Activated naive CD8-positive, alpha-beta T cell treated with anti-CD3 and anti-CD28 coated beads, Interleukin-2, amount 50 U/mL, for 24 hours (primary cell): ENCODE results near the gene EPS8L2.
"Not testable (repeated sequence)": the region's sequence is repeated elsewhere in the genome, so short reads cannot be mapped to it uniquely, and the experiment has no call there.

ENCODE experiments used
- ATAC-seq: fragments of 150-1000 bp; cut with Tn5 transposase; one replicate; pipeline ENCODE4 v1.10.0; 2021
- DNase-seq: peaks from one replicate; pipeline ENCODE4 v3.0.0; 2021
- H3K27ac Mint-ChIP-seq: one replicate; pipeline ENCODE4 v1.8.0; 2021; ENCODE audit warnings: mild to moderate bottlenecking, mixed read lengths
- H3K27me3 Mint-ChIP-seq: one replicate; pipeline ENCODE4 v1.8.0; 2021; ENCODE audit warnings: mixed read lengths
- H3K36me3 Mint-ChIP-seq: one replicate; pipeline ENCODE4 v1.8.0; 2021; ENCODE audit warnings: low read depth, mixed read lengths
- H3K4me1 Mint-ChIP-seq: one replicate; pipeline ENCODE4 v1.8.0; 2021; ENCODE audit warnings: mixed read lengths
- H3K4me3 Mint-ChIP-seq: one replicate; pipeline ENCODE4 v1.8.0; 2021; ENCODE audit warnings: mild to moderate bottlenecking, moderate library complexity, mixed read lengths
- H3K9me3 Mint-ChIP-seq: one replicate; pipeline ENCODE4 v1.8.0; 2021; ENCODE audit warnings: mixed read lengths

Gene EPS8L2

GRCh38 chr11:722346-722811 is 16.3 kb downstream of the EPS8L2 start:
- H3K9me3 Mint-ChIP-seq = no peaks in the 10 kb centered on the region
- no peak for ATAC-seq
- no peak overlapping the region for H3K27ac Mint-ChIP-seq
- peaks cover 23% of the 10 kb centered on the region for H3K4me1 Mint-ChIP-seq
- no peaks in the 10 kb centered on the region for H3K36me3 Mint-ChIP-seq
- peaks cover 27% of the 10 kb centered on the region for H3K27me3 Mint-ChIP-seq
- no peak for DNase-seq
- H3K4me3 Mint-ChIP-seq = no peak overlapping the region

- DNase-seq = peak; percentile 56
- ATAC-seq = no peak
These were observed 17.3 kb downstream of the EPS8L2 start for GRCh38 chr11:723120-723883.

GRCh38 chr11:724049-724777 is 18.2 kb downstream of the EPS8L2 start:
- ATAC-seq (no peak), DNase-seq (peak; percentile 45)
- Mint-ChIP-seq H3K4me3 (no peak overlapping the region), H3K27me3 (peaks cover 25% of the 10 kb centered on the region), H3K9me3 (no peaks in the 10 kb centered on the region), H3K4me1 (peaks cover 23% of the 10 kb centered on the region), H3K36me3 (no peaks in the 10 kb centered on the region), H3K27ac (no peak overlapping the region)

More at GRCh38 chr11:723120-723883, 17.3 kb downstream of the EPS8L2 start:
- no peaks in the 10 kb centered on the region for H3K36me3 Mint-ChIP-seq
- no peak overlapping the region for H3K27ac Mint-ChIP-seq
- peaks cover 23% of the 10 kb centered on the region for H3K4me1 Mint-ChIP-seq
- no peak overlapping the region for H3K4me3 Mint-ChIP-seq
- peaks cover 26% of the 10 kb centered on the region for H3K27me3 Mint-ChIP-seq
- no peaks in the 10 kb centered on the region for H3K9me3 Mint-ChIP-seq

- H3K9me3 Mint-ChIP-seq = no peaks in the 10 kb centered on the region
- no peak overlapping the region for H3K4me3 Mint-ChIP-seq
- peaks cover 23% of the 10 kb centered on the region for H3K4me1 Mint-ChIP-seq
- H3K27me3 Mint-ChIP-seq = peaks cover 18% of the 10 kb centered on the region
- DNase-seq (no peak), ATAC-seq (no peak)
- no peaks in the 10 kb centered on the region for H3K36me3 Mint-ChIP-seq
- H3K27ac Mint-ChIP-seq = no peak overlapping the region
These were observed 18.9 kb downstream of the EPS8L2 start for GRCh38 chr11:724778-725386.

- Mint-ChIP-seq H3K9me3 (no peaks in the 10 kb centered on the region), H3K27ac (no peak overlapping the region), H3K36me3 (no peaks in the 10 kb centered on the region), H3K4me1 (peaks cover 23% of the 10 kb centered on the region), H3K27me3 (peaks cover 16% of the 10 kb centered on the region), H3K4me3 (peak overlapping the region; percentile 49)
- DNase-seq (no peak), ATAC-seq (no peak)
These were observed 19.7 kb downstream of the EPS8L2 start for GRCh38 chr11:725624-726202.

- ATAC-seq = peak; percentile 41
- peak overlapping the region; percentile 54 for H3K4me3 Mint-ChIP-seq
- H3K27ac Mint-ChIP-seq = no peak overlapping the region
- DNase-seq = peak; percentile 59
- H3K36me3 Mint-ChIP-seq = no peaks in the 10 kb centered on the region
- no peaks in the 10 kb centered on the region for H3K9me3 Mint-ChIP-seq
- H3K27me3 Mint-ChIP-seq = peaks cover 14% of the 10 kb centered on the region
- peaks cover 21% of the 10 kb centered on the region for H3K4me1 Mint-ChIP-seq
These were observed 20.5 kb downstream of the EPS8L2 start for GRCh38 chr11:726278-727220.

GRCh38 chr11:727281-727701 is 21.3 kb downstream of the EPS8L2 start:
- H3K27me3 Mint-ChIP-seq = peaks cover 8% of the 10 kb centered on the region
- ATAC-seq (no peak), DNase-seq (no peak)
- H3K4me1 Mint-ChIP-seq = peaks cover 16% of the 10 kb centered on the region
- no peak overlapping the region for H3K4me3 Mint-ChIP-seq
- H3K36me3 Mint-ChIP-seq = no peaks in the 10 kb centered on the region
- no peak overlapping the region for H3K27ac Mint-ChIP-seq
- H3K9me3 Mint-ChIP-seq = no peaks in the 10 kb centered on the region

GRCh38 chr11:727859-728748 is 22.1 kb downstream of the EPS8L2 start:
- Mint-ChIP-seq H3K4me1 (peaks cover 14% of the 10 kb centered on the region), H3K4me3 (no peak overlapping the region), H3K9me3 (no peaks in the 10 kb centered on the region), H3K27ac (no peak overlapping the region), H3K27me3 (peaks cover 7% of the 10 kb centered on the region), H3K36me3 (no peaks in the 10 kb centered on the region)
- DNase-seq = peak; percentile 91
- ATAC-seq = peak; percentile 75

GRCh38 chr11:728901-729491 is 23.0 kb downstream of the EPS8L2 start:
- H3K4me3 Mint-ChIP-seq = no peak overlapping the region
- no peaks in the 10 kb centered on the region for H3K9me3 Mint-ChIP-seq
- H3K4me1 Mint-ChIP-seq = peaks cover 11% of the 10 kb centered on the region
- H3K27ac Mint-ChIP-seq = no peak overlapping the region
- ATAC-seq (no peak), DNase-seq (no peak)
- no peaks in the 10 kb centered on the region for H3K36me3 Mint-ChIP-seq
- H3K27me3 Mint-ChIP-seq = peaks cover 2% of the 10 kb centered on the region

- DNase-seq (no peak), ATAC-seq (no peak)
- no peak overlapping the region for H3K27ac Mint-ChIP-seq
- H3K4me3 Mint-ChIP-seq = no peak overlapping the region
- H3K4me1 Mint-ChIP-seq = peaks cover 9% of the 10 kb centered on the region
- no peaks in the 10 kb centered on the region for H3K9me3 Mint-ChIP-seq
- H3K27me3 Mint-ChIP-seq = peaks cover under 1% of the 10 kb centered on the region
- H3K36me3 Mint-ChIP-seq = no peaks in the 10 kb centered on the region
These were observed 23.6 kb downstream of the EPS8L2 start for GRCh38 chr11:729492-730074.

- DNase-seq (no peak), ATAC-seq (no peak)
- Mint-ChIP-seq H3K27ac (no peak overlapping the region), H3K36me3 (no peaks in the 10 kb centered on the region), H3K9me3 (no peaks in the 10 kb centered on the region), H3K4me3 (no peak overlapping the region), H3K4me1 (peaks cover 14% of the 10 kb centered on the region), H3K27me3 (no peaks in the 10 kb centered on the region)
These were observed 27.0 kb downstream of the EPS8L2 start for GRCh38 chr11:733072-733471.

- H3K27me3 Mint-ChIP-seq, H3K4me3 Mint-ChIP-seq, H3K36me3 Mint-ChIP-seq, H3K27ac Mint-ChIP-seq, H3K9me3 Mint-ChIP-seq, DNase-seq, ATAC-seq: not testable (repeated sequence)
- H3K4me1 Mint-ChIP-seq = peaks cover 15% of the 10 kb centered on the region
These were observed 28.5 kb downstream of the EPS8L2 start for GRCh38 chr11:734541-734940.
